ENCODE results near the gene SUCLG2.

GRCh38 chr3:67595424-67595823 is 59.0 kb downstream of the SUCLG2 start:
- TF ChIP-seq POLR2A (IDR thresholded peaks at IDR 0.05) (no peak), CTCF (IDR thresholded peaks at IDR 0.05) (no peak), POLR2AphosphoS5 (IDR thresholded peaks at IDR 0.05) (no peak)
